Measurements from ENCODE around the gene GOLIM4. TPM values are rescaled to one million over a fixed set of nuclear protein-coding genes. Genes with fewer than 3 reads are reported as not detected.

The GOLIM4 gene
- total RNA-seq, 1 donor from 2014 or later: 43.1 TPM

- Histone ChIP-seq H3K27me3 (no peaks in the 10 kb centered on the region), H3K36me3 (no peaks in the 10 kb centered on the region), H3K4me3 (peak overlapping the region; percentile 71 to 79), H3K4me1 (peaks cover 0 to 18% of the 10 kb centered on the region in 2 donors), H3K27ac (peak overlapping the region; percentile 93 to 95), H3K9me3 (no peaks in the 10 kb centered on the region)
- intact Hi-C loops (cut with DNase I): loop anchor here (2.0 to 10.0 kb wide), 3 partner anchors 44 to 1870 kb away; partner anchors contain the start of gene SEC62
- TF ChIP-seq CTCF (IDR thresholded peaks at IDR 0.05): no peak
- no peak for DNase-seq (ENCODE audit: low spot score in 2 of 2)
These were observed 1.2 kb downstream of the GOLIM4 start for GRCh38 chr3:168094580-168094876.

DNA sequence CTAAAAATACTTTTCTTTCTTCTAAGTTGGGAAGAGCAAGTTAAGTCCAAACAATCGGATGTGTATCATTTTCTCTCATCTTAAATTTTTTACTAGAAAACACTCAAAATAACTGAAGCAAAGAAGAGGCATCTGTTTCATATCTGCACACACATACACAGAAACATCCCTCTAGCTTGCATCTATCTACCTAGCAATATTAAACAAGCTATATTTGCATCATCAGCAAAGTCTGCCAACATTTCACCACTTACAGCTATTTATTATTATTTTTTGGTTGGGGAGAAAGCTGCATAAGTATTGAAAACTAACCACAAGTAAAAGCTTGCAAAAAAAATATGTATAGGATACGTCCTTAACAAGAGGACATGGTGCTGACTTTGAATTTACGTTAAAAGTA, 1.9 kb downstream of the GOLIM4 start:
- H3K4me3 ChIP-seq: peak overlapping the region; percentile 71 to 79
- no peaks in the 10 kb centered on the region for H3K27me3 ChIP-seq
- no peaks in the 10 kb centered on the region for H3K9me3 ChIP-seq
- no peaks in the 10 kb centered on the region for H3K36me3 ChIP-seq
- peak overlapping the region; percentile 93 to 95 for H3K27ac ChIP-seq
- intact Hi-C loops (cut with DNase I): loop anchor here (2.0 to 10.0 kb wide), 3 partner anchors 43 to 1871 kb away; partner anchors contain the start of gene SEC62
- H3K4me1 ChIP-seq: peaks cover 0 to 18% of the 10 kb centered on the region in 2 donors
- no peak for DNase-seq (ENCODE audit: low spot score in 2 of 2)
- TF ChIP-seq CTCF (IDR thresholded peaks at IDR 0.05): no peak

- Histone ChIP-seq H3K27me3 (no peaks in the 10 kb centered on the region), H3K4me1 (peaks cover 0 to 21% of the 10 kb centered on the region in 2 donors), H3K9me3 (no peaks in the 10 kb centered on the region), H3K4me3 (peak overlapping the region in 1 of 2 donors; percentile 79), H3K36me3 (no peaks in the 10 kb centered on the region), H3K27ac (peak overlapping the region; percentile 44 to 93)
- no peak for DNase-seq (ENCODE audit: low spot score in 2 of 2)
- intact Hi-C loops (cut with DNase I): loop anchor here (10.0 kb wide), 1 partner anchor 1872 kb away; the partner anchor contains the start of gene SEC62
- TF ChIP-seq CTCF (IDR thresholded peaks at IDR 0.05): no peak
These were observed 2.5 kb downstream of the GOLIM4 start for GRCh38 chr3:168093229-168093628.

- intact Hi-C loops (cut with DNase I): loop anchor here (10.0 kb wide), 1 partner anchor 1873 kb away; the partner anchor contains the start of gene SEC62
- H3K36me3 ChIP-seq: no peaks in the 10 kb centered on the region
- TF ChIP-seq CTCF (IDR thresholded peaks at IDR 0.05): no peak
- H3K9me3 ChIP-seq: no peaks in the 10 kb centered on the region
- no peak for DNase-seq (ENCODE audit: low spot score in 2 of 2)
- H3K4me1 ChIP-seq: peaks cover 0 to 21% of the 10 kb centered on the region in 2 donors
- H3K27me3 ChIP-seq: no peaks in the 10 kb centered on the region
- H3K27ac ChIP-seq: no peak overlapping the region
- H3K4me3 ChIP-seq: no peak overlapping the region
These were observed 3.8 kb downstream of the GOLIM4 start for GRCh38 chr3:168091941-168092340.

- TF ChIP-seq CTCF (IDR thresholded peaks at IDR 0.05): no peak
- DNase-seq (ENCODE audit: low spot score in 2 of 2): no peak
- H3K9me3 ChIP-seq: no peaks in the 10 kb centered on the region
- H3K4me1 ChIP-seq: peaks cover 0 to 17% of the 10 kb centered on the region in 2 donors
- H3K27ac ChIP-seq: no peak overlapping the region
- intact Hi-C loops (cut with DNase I): loop anchor here (10.0 kb wide), 1 partner anchor 1873 kb away; the partner anchor contains the start of gene SEC62
- H3K27me3 ChIP-seq: no peaks in the 10 kb centered on the region
- no peaks in the 10 kb centered on the region for H3K36me3 ChIP-seq
- H3K4me3 ChIP-seq: no peak overlapping the region
These were observed 4.3 kb downstream of the GOLIM4 start for GRCh38 chr3:168091302-168091858.

Data from ascending aorta (tissue), 2 donors.